ENCODE data around the gene SEMA4C.
"Not testable (repeated sequence)": the region's sequence is repeated elsewhere in the genome, so short reads cannot be mapped to it uniquely, and the experiment has no call there.

SEMA4C gene

DNA sequence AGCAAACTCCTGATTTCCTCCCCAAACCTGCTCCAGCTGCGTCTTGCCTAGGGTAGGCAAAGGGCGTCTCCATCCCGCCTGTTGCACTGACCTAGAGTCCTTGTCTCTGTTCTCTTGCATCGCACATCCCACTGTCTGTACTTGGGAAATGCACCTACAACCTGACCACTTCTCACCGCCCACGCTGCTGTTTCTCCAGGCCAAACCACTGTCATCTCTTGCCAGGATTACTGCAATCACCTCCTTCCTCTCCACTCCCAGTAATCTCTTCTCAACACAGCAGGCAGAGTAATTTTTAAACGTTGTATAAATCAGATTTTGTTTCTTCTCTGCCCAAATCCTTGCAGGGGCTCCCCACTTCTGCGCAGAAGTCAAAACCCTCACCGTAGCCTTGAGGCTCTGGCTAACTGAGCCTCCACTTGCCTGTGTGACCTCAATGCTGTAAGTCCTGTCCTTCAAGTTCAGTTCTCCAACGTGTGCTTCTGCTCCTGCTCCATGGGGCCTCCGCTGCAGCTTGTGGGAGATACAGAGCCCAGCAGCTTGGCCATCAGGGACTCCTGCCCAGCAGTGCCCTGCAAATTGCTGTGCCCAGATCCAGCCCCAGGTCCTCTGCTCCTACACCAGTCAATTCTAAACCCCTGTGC lies 27.7 kb upstream of the SEMA4C start:
- DNase-seq (ENCODE audit: low read depth in 3 of 3) = no peak

DNA sequence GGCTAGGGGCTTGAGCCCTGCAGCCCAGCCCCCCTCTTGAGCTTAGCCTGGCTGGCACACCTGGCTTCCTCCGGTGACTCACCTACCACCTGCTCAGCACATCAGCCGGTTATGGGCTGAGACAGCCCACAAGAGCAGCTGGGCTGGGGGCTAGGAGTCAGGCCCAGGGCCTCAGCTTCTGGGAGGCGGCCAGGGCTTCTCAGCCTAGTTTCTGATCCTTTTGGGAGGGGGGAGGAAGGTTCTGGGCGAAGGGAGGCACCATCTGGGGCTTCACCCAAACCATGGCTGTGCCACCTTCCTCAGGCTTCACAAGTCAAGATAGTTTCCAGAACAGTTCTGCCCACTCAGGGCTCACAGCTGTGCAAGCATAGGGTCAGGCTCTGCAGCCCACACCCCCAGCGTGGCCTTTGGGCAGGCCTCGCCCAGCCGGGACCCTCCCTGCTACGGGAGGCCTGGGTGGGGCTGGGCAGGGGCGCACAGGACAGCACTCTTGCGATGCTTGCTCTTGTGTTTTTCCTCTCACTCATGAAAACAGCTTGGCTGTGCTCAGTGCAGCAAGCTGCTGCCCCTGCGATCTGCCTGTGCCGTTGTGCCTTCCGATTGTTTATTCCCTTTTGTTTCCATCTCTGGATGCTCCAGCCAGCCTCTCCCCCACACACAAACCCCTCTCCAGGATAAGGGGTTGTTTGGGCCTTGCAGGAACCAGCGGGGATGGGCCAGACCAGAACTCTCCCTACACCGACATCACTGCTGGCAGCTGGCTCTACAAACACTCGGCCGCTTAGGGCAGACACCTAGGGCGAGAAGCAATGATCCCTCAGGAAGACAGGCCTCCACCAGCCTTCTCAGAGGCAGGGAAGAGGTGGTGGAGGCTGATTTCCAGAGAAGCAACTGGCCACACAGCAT lies 26.1 kb upstream of the SEMA4C start:
- no peak for DNase-seq (ENCODE audit: low read depth in 3 of 3)

GRCh38 chr2:96895032-96895745 lies 25.3 kb upstream of the SEMA4C start:
- DNase-seq (ENCODE audit: low read depth in 3 of 3) = no peak

DNA sequence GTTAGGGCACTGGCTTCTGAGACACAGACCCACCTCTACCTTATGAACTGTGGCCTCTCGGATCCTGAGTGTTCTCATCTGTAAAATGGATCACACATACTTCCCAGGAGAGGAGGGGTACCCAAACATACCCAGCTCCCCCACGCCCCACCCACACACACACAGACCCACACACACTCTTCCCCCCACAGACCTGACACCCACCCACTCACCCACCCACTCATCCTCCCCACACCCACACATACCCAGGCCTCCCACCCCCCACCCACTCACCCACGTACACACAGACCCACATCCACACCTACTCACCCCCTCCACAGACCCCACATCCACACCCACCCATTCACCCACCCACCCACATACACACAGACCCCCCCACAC lies 24.3 kb upstream of the SEMA4C start:
- DNase-seq (ENCODE audit: low read depth in 3 of 3) = no peak

DNA sequence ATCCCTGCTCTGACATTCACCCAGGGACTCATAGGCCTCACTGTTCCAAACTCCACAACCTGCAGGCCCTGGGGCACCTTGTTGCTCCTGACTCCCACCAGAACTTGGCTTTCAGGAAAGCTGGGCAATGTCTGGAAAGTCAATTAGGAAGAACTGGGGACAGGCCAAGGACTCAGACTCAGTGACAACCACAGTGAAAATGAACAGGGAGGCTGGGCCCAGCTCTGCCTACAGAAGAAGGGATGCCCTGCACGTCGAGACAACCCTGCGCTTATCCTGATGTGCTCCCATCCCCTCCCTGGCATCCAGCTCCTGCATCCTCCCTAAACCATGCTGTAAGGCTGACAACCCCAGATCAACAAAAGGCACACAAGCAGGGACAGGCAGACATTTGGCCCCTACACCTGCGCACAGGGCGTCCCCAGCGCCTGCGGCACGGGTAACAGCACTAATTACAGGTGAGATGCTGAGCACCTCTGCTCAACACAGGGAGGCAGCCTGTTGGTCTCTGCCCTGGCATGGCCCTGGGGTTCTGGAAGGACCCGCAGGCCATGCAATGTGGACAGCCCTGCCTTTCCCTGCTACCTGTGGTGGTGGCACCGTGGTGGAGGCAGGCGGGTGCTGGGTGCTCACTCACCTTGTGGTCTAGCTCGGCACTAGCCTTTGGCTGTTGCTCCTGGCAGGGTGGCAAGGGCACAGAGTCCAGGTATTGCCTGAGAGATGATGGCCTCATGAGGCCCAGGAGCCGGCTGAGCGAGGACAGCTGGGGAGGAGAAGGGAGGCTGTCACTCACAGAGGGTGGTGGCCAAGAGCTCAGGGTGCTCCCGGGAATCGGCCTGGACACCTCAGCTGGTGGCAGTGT lies 23.6 kb upstream of the SEMA4C start:
- DNase-seq (ENCODE audit: low read depth in 3 of 3) = no peak

- DNase-seq (ENCODE audit: low read depth in 3 of 3) = no peak
These were observed 21.9 kb upstream of the SEMA4C start for GRCh38 chr2:96891591-96892333.

GRCh38 chr2:96890726-96891385 lies 21.0 kb upstream of the SEMA4C start:
- no peak for DNase-seq (ENCODE audit: low read depth in 3 of 3)

GRCh38 chr2:96890252-96890651 lies 20.4 kb upstream of the SEMA4C start:
- no peak for DNase-seq (ENCODE audit: low read depth in 3 of 3)

- DNase-seq (ENCODE audit: low read depth in 3 of 3) = not testable (repeated sequence)
These were observed 19.6 kb upstream of the SEMA4C start for GRCh38 chr2:96889502-96889901.

GRCh38 chr2:96888072-96889011 lies 18.5 kb upstream of the SEMA4C start:
- DNase-seq (ENCODE audit: low read depth in 3 of 3) = no peak

DNA sequence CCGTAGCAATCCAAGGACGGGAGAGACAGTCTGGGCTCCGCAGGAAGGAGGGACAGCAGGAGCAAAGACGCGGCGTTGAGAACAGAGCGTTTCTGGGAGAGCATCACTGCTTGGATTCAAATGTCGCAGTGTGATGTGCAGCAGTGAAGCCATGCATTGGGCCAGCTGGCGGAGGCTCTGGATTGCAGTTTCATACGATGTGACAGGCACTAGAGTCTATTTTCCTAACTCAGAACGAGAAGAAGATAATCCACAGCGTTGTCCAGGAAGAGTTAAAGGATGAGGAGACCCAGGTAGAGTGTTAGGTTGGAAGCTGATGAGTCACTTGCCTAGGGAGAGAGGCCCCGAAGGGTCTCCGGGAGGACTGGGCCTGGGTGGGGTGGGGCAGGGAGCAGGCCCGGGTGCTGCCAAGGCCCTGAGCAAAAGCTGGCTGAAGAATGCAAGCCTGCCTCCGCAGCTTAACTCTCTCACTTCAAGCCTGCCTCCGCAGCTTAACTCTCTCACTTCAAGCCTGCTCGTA lies 17.7 kb upstream of the SEMA4C start:
- DNase-seq (ENCODE audit: low read depth in 3 of 3) = no peak

DNA sequence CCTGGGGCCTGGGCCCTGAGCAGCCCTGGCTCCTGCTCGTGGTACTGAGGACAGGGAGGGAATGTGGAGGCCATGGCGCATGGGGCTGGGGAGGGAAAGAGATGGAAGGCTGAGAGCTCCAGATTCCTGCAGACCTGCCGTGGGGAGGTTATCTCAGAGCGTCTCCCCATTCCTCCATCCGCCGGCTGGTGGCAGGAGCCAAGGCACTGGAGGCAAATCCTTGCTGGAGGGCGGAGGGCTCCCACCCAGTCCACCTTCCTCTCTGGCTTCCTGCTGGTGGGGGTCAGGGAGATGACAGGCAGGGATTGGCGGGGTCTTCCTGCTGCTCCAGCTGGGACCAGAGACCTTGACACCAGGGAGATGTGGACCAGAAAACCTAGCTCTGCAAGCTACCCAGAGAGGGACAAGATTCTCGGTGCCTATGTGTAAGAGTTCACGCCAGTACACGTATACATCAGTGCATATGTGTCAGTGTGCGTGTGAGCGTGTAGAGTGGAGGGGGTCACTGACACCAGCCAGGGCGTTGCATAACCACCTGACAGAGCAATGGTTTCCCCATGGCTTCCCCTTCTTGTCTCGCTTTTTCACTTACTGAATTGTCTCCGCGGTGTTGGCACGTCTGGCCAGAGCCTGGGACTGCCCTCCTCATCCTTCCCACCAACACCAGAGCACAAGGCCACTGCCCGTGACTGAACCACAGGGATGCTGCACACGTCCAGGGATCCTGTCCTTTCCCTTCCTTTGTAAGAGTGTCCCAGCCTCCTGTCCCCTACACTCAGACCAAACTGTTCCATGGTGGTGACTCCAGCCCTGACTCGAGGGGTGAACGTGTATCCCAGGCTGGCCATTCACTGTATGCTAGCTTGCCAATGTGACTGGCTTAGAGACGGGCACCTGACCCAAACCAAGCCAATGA lies 15.8 kb upstream of the SEMA4C start:
- no peak for DNase-seq (ENCODE audit: low read depth in 3 of 3)

DNA sequence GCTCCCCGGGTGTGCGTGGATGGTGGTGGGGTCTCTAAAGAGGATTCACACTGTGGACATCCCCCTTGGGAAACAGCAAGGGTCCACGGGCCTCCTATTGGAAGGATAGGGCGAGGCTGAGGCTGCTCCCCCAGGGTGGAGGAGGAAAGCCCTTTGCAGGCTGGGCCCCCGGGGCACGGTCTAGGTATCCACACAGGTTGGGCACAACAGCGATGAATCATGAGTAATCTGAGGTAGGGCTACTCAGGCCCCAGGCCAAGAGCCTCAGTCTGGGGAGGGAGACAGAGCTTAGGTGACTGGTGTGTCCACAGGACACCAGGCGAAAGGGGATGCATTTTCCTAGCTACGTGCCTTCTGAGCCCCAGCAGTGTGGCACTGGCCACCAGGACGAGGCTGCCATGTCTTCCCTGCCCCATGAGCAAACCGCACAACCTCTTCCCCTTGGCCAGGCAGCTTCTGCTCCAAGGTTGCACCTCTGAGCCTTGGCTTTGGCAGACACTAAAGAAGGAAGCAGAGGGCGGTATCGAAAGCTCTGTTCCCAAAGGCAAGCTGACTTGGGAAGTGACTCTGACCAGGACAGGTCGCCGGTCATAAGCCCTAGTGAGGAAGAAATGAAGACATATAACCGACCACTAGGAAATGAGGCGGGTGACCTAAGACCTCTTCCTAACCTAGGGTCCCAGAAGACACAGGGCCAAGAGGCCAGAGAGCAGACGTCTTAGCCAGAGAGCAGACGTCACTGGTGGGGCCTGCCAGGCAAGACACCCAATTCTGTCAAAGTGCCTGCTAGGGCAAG lies 14.6 kb upstream of the SEMA4C start:
- DNase-seq (ENCODE audit: low read depth in 3 of 3) = no peak

DNA sequence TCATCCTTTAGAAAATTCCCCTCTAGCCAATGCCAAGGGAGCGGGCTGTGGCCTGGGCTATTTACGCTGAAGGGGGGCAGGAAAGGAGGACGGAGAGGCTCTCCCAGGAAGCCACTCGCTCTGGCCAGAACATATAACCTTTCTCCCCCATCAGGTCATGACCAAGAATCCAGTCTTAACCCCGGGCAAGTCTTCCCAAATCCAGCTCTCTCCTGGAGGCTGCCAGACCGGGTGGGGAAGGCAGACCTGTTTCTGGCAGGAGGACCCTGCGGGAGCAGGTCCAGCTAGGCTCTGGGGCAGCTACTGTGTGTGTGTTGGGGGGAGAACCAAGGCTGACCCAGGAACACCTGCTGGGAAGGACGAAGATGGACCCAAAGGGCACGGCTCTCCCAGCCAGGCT lies 13.4 kb upstream of the SEMA4C start:
- DNase-seq (ENCODE audit: low read depth in 3 of 3) = no peak

- DNase-seq (ENCODE audit: low read depth in 3 of 3) = no peak
These were observed 13.0 kb upstream of the SEMA4C start for GRCh38 chr2:96882906-96883305.

DNA sequence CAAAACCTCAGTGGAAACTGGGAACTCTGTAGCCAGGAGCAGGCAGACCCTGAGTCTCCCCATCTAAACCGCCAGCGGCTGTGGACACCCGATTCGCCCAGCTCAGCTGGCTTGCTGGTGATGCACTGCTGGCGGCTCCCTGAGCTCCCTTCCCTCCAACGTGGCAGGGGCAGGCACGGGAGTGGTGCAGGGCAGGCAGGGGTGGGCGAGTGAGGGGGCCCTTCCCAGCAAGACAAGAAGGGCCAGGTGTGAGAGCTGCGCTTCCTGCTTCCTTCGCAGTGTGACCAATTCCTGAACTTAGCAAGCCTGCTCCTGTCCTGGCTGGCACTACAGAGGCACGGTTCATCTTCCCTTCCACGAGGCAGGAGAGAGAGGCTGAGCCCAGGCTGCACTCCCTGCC lies 12.3 kb upstream of the SEMA4C start:
- no peak for DNase-seq (ENCODE audit: low read depth in 3 of 3)
